H1 (cell line): ENCODE measurements around the gene CHRD. TPM values are rescaled to one million over a fixed set of nuclear protein-coding genes. Genes with fewer than 3 reads are reported as not detected.

Experiments used
- ATF2 ChIP-seq: IDR thresholded peaks from 2 replicates; pipeline ENCODE4 v1.6.1; 2012; ENCODE audit warnings: low read length, inconsistent platforms
- BRCA1 ChIP-seq: IDR thresholded peaks from 2 replicates; pipeline ENCODE4 v1.6.1; 2012; ENCODE audit warnings: low read depth, low read length, improper control_type of control experiment
- CHD7 ChIP-seq: fragments of 300-600 bp; sonication (generic); IDR thresholded peaks from 2 replicates; pipeline ENCODE4 v1.7.1; 2012; ENCODE audit warnings: low read length, moderate library complexity, mild to moderate bottlenecking, inconsistent platforms; ENCODE audit not compliant: insufficient replicate concordance
- CREB1 ChIP-seq: IDR thresholded peaks from 2 replicates; pipeline ENCODE4 v1.6.1; 2012; ENCODE audit warnings: inconsistent platforms
- PHF8 ChIP-seq: fragments of 200-600 bp; sonication (generic); conservative IDR thresholded peaks from 2 replicates; pipeline ENCODE4 v1.7.1; 2012; ENCODE audit warnings: low read depth, mild to moderate bottlenecking, inconsistent platforms, low read length, moderate library complexity
- RXRA ChIP-seq: IDR thresholded peaks from 2 replicates; pipeline ENCODE4 v1.6.1; 2011; ENCODE audit warnings: low read depth, mild to moderate bottlenecking, low read length, moderate library complexity; ENCODE audit not compliant: insufficient read depth
- SRF ChIP-seq: IDR thresholded peaks from 2 replicates; pipeline ENCODE4 v1.6.1; 2011; ENCODE audit warnings: mild to moderate bottlenecking, low read depth, low read length, moderate library complexity
- TBP ChIP-seq: IDR thresholded peaks from 2 replicates; pipeline ENCODE4 v1.6.1; 2011; ENCODE audit warnings: low read depth, low read length, improper control_type of control experiment
- USF2 ChIP-seq: IDR thresholded peaks from 2 replicates; pipeline ENCODE4 v1.6.1; 2011; ENCODE audit warnings: low read length, improper control_type of control experiment
- polyA plus RNA-seq, 7 experiments: library from polyadenylated mRNA; depleted of rRNA in 3 of 7; stranded (reverse) in 5 of 7; unstranded in 2 of 7; fragments of >200 nt in 5 of 7; fragments of 200-250 nt in 2 of 7; gene quantifications; 1 replicate in 5 of 7; 2 replicates in 1 of 7; 4 replicates in 1 of 7; pipeline versions ENCODE4 v1.2.1 to v1.2.3, GENCODE V29; 2011 to 2013; ENCODE audit warnings: missing spikeins in 2 of 7, mixed read lengths in 2 of 7
- total RNA-seq: library from RNA; stranded (reverse); fragmentation: NEBNext Ultra II Directional; extraction: Animal tissue kit (Norgen Biotek cat#: 25700); gene quantifications from 2 replicates; pipeline ENCODE4 v1.2.1, GENCODE V29; 2021

Gene CHRD
- total and polyA plus RNA-seq, 2 of the 8 experiments (the other 6 are each of a cell fraction or from before 2014, with no cell fraction given) = 0.62 to 0.86 TPM

- TF ChIP-seq CHD7 = no peak
- TF ChIP-seq PHF8 = no peak
- TF ChIP-seq BRCA1 = no peak
- no peak for TF ChIP-seq CREB1
- TF ChIP-seq USF2 = no peak
- TF ChIP-seq TBP = no peak
- TF ChIP-seq ATF2 = no peak
- no peak for TF ChIP-seq SRF
- TF ChIP-seq RXRA = no peak
These were observed 7.4 kb downstream of the CHRD start (continued) for GRCh38 chr3:184387174-184387714.
